Fibroblast of peridontal ligament (primary cell): ENCODE results near the gene TCF7.

Experiments used
- DNase-seq: peaks from one replicate; pipeline ENCODE4 v3.0.0-alpha.2; 2010; ENCODE audit errors: extremely low read depth

Gene TCF7

DNA sequence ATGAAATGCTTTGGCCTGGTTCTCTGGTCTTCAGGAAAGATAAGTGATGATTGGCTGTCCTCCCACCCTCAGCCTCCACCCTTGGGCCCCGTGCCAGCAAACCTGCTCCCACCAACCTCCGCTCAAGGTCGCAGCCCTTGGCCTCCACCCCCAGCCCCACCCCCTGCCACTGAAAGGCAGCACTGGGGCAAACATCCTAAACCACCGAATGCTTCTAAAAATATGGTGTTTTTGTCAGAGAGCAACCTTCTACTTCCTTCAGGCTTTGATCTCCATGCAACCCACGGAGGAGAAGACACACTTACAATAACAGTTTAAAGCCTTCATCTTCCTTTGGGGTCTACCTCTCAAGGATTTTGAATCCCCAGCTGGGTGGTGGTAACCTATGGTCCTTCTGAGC lies 24.0 kb upstream of the TCF7 start:
- no peak for DNase-seq

DNA sequence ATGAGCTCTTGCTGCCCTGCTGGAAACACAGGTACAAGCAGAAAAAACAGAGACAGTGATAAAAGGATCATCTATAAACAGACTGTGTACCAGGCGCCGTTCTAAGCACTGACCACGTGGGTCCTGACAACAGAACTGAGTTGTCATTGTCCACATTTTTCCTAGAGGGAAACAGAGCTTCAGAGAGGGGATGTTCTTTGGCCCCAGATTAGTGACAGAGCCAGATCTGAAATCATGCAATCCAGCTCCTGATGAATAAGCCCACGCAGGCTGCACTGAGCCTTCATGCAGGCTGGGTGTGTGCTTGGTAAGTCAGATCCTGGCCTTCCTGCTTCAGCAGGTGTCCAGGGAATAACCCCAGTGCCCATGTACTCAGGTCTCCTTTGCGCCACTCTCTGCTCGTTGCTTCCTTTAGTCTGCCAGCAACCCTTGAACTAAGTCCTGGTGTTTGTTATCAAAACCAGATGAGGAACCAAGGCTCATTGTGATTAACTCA lies 22.8 kb upstream of the TCF7 start:
- DNase-seq = peak; percentile 45

DNA sequence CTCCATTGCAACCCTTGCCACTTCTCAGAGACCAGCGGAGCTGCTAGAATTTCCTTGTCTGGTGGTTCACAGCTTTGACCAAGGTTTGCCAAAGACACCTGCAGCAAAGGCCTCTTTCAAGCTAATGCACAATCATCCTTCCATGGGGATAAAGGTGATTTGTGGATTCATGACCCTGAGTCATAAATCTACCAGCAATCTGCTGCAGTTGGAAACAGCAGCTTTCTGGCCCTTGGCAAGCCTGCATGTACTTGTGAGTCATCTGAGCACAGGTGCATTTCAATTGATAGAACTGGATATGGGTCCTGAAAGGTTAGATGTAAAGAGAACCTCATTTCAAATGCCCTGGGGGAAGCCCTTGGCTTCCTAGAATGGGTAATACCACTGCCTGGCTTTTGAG lies 21.6 kb upstream of the TCF7 start:
- DNase-seq = no peak

DNA sequence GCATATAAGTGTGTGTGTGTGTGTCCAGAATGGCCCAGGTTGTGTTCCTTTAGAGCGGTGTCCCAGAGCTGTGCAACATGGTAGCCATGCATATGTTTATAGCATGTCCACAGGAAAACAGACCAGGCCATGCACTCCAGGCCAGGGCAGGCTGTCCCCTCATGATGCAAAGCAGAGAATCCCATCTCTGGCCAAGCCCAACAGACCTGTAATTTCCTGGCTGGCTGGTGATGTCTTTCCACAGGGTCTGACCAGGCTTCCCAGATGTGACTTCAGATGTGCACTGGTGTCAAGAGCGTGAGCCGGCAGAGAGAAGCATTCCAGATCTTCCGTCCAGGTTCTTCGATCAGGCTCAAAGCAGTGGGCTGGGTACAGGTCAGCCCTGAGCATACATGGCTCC lies 21.1 kb upstream of the TCF7 start:
- no peak for DNase-seq

DNA sequence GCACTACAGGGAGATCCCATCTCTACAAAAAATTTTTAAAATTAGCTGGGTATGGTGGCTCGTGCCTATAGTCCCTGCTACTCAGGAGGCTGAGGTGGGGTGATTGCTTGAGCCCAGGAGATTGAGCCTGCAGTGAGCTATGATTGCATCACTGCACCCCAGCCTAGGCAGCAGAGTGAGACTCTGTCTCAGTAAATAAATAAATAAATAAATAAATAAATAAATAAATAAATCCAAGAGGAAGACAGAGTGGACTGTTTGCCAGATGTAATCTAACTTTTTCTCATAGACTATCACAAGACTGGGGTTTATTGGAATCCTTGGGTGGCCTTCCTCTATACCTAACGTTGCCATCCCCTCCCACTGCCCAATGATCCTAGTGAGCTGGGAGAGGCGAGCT lies 19.2 kb upstream of the TCF7 start:
- no peak for DNase-seq

DNA sequence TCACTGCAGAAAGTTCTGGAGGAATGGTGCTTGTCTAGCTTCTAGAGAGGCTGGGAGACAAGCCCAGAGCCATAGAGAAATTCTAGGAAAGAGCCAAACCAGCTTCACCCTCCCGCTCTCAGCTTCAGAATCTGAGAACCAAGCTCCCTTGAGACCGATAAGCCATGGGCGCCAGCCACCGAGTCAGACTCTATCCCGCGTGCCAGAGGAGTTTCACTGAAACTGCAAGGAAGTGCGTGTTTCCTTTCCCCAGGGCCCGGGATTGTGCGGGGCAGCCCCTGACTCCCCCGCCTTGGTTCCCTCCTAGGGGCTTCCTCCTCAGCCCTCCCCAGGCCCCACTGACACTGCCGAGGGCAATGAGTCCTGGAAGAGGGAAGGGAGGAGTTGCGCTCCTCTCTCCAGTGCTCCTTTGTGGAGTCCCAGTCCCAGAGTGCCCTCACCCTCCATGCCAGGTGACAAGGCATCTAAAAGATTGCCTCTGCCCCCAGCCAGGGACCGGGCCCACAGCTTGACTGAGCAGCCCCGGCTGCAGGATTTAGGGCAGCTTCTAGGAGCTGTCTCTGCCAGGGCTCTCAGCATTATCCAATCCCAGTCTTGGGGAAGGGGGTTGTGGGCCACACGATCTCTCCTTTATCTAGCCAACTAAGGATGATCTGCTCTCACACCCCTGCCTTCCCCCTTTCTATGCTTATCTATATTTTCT lies 18.4 kb upstream of the TCF7 start:
- DNase-seq = no peak

DNA sequence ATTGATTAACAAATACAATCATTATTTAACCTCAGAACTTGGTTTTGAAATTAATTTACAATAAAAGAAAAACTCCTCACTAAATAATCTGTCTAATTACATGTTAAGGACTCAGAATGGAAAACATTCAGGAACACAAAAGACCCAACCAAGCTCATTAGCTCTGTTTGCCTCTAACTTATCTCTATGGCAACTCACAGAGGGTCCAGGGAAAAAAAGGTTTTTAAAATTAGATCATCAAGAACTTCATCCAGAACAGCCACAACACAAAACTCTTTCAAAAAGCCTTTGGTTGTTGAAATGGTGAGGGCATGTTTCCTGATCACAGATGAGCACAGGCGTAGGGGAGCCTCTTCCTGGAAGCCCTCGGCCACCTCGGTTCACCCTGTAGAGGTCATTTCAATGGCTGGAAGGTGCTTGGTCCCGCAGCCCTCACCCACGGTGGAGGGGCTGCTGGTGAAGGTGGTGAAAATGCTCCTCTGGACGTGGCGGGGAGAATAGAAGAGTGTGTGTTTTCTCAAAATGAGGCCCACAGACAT lies 17.2 kb upstream of the TCF7 start:
- peak; percentile 61 for DNase-seq

- DNase-seq = no peak
Measured at GRCh38 chr5:134098690-134099089, 15.8 kb upstream of the TCF7 start.

- no peak for DNase-seq
Measured at GRCh38 chr5:134099288-134099872, 15.1 kb upstream of the TCF7 start.

- no peak for DNase-seq
Measured at GRCh38 chr5:134099939-134100282, 14.6 kb upstream of the TCF7 start.

- peak; percentile 61 for DNase-seq
Measured at GRCh38 chr5:134100283-134101091, 14.0 kb upstream of the TCF7 start.

DNA sequence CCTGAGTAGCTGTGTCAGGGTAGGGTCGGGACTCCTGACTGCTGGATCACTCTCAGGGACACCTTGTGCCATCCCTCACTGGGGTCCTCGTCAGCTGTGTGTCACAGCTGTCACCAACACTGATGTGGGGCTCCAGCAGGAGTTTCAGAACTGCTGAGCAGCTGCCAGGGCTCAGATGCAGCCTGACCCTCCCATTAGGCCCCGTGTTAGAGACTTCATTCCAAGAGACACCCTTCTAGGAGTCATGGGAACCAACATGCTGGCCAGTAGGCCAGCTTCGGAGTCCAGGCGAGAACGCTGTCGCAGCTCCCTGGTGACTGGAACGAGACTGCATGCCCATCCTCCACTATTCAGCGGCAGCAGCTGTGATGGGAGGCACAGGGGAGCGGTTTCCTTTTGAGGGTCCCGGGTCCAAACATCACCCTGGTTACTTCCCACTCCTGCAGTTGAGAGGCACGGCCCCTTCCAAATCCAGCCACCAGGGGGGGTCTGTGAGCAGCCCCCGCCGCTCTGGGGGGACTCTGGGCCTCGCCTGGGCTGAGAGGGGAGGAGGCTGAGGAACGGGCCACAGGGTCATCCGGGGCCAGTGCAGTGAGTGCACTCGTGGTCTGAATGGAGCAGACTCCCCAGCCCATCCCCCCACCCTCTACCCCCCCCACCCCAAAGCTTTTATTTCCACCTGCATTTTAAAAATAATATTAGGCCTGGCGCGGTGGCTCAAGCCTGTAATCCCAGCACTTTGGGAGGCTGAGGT lies 12.6 kb upstream of the TCF7 start:
- no peak for DNase-seq

DNA sequence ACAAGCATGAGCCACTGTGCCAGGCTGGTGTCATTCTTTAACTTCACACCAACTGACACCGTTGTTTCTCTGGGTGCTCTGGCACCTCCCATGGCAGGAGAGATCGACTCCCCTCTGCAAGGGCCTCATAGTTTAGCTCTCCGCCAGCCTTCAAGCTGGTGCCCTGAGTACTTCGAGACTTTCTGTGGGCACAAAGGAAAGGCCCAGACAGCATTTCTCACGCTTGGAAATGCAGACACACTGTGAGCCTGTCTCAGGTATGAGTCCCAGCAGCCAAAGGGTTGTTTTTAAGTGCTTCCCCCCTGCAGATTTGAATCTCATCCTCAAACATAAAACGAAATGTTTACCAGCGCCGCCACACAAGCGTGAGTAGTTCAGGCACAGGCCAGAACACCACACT lies 11.1 kb upstream of the TCF7 start:
- no peak for DNase-seq

GRCh38 chr5:134103998-134104654 lies 10.4 kb upstream of the TCF7 start:
- no peak for DNase-seq

DNA sequence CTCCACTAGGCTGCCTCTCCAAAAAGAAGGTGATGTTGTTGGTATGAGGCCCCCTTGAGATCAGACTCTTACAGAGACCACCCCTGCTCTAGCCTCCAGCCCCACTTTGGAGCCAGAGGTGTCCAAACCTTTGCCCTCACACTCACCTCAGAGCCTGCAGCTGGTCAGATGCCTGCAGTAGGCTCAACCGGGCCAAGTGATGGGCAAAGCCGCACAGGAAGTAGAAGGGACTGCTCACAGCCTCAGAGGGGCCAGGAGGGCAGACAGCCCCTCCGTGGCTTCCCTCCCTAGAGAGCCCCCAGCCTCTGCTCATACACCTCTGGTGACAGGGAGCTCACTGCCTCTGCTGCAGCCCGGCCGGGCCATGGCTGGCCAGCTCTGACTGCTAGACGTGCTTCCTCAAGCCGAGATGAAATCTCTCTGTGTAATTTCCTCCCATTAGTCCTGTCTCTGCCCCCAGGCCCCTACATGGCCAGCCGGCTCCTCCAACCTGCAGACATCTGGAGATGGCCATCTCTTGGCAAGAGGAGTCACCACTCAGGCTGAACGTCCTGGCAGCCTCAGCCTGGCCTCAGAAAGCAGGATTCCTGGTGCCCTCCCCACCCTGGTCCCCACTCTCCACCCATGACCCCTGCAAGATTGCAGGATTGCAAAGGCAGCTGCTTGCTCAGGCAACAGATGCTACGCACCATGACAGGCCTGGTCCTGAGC lies 7.3 kb upstream of the TCF7 start:
- no peak for DNase-seq

GRCh38 chr5:134107779-134108178 lies 6.7 kb upstream of the TCF7 start:
- no peak for DNase-seq

DNA sequence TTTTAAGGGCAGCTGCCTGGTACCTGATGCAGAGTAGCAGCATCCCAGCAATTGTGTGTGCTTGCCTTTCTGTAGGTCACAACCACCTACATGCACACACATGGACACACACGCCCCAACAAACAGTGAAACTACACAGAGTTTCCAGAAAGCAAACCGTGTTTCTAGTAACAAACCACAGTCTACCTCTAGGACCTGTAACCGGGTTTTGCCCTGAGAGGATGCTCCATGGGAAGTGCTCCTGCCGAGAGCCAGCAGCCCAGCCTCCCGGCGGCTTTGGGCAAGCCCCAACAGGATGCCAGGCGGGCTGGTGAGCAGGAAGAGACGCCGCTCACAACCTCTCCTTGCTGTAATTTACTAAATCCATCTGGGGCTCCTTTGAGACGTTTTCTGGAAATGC lies 4.1 kb upstream of the TCF7 start:
- DNase-seq = no peak

DNA sequence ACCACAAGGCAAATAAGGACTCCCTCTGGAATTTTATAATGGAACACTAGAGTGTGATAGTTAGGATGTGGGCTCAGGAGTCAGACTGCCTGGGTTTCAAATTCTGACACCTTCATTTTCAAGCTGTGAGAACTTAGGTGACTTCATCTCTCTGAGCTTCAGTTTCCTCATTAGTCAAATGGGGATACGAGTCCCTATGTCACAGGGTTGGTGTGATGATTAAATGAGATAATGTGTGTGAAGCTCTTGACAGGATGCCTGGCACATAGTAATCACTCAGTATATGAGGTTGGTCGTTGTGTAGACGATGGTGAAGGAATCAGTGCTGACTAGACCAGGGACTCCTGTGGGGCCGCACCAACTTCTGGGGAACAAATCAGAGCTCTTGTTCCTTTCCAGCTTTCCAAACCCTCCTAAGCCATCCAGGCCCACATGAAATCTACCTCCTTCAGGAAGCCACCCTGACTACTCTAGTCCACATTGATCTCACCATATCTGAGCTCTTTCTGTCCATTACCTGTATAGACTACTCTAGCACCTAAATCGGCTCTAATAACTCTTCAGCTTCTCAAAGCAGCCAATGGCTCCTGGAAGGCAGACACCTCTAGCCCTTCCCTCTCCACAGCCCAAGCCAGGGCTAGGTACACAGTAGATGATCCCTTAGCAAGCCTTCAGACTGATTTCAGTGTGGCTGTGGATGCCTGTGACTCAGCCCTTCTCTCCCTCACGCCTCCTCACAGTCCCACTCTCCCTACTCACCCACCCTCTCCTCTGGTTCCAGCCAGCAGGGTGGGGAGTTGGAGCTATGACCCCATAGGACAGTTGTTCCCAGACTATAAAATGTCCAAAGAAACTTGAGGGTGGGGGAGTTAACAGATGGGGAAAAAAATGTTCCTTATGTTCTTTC lies 2.5 kb upstream of the TCF7 start:
- DNase-seq = peak; percentile 39

DNA sequence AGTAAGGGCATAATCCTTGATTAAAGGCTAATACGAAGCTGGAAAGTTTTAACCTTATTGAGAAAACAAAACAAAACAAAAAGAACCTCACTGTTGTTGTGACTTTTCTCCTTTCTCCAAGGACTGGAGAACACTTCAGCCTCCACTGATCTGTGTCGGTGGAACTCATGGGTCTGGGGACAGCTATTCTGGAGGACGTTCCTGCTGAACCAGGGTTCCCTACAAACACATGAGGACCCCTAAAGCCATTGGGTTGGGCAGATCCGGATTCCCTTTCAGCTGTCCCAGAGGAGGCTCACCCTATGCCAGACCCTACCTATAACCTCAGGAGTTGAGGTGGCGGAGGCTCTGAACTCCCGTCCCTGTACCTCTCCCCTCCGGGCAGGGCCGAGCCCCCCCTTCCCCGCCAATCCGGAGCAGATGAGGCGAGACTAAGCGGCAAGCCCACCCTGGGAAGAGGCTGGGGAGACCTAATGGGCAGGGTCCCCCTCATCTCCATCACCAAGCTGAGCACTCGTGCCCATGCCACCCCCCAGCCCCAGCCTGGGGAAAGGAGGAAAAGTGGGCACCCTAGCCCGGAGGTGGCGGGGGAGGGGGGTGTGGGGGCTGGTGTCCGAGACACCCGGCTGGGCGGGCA lies 1.6 kb upstream of the TCF7 start:
- DNase-seq = no peak
